ENCODE results near the gene NEDD4.

DNA sequence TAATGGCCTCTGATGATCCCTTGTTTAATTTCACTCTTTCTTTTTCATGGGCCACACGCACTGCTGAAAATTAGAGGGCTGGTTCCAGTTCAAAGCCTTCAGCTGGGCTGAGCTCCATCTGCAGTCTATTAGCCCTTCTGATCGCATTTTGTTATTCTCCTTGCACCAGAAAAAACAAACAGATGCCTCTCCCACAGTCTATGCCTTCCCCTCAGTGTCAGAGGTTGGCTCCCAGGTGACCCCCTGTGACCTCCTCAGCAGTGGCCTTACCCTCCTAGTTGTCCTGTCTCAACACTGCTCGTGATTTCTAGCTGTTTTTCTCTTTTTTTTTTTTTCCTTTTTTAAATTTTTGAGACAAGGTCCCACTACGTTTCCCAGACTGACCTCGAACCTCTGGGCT is 173.4 kb downstream of the NEDD4 start:
- TF ChIP-seq ZNF274 (IDR thresholded peaks at IDR 0.05; ENCODE audit: low read depth, low read length): no peak
- no peak for TF ChIP-seq SUZ12 (IDR thresholded peaks at IDR 0.05; ENCODE audit: extremely low read depth, insufficient read depth, insufficient read length)
- TF ChIP-seq YY1 (IDR thresholded peaks at IDR 0.05; ENCODE audit: insufficient read depth, insufficient read length): no peak
